GM12878 (cell line): Measurements from ENCODE around the gene SORBS2.

Experiments used
- CUX1 ChIP-seq: IDR thresholded peaks from 2 replicates; pipeline ENCODE4 v1.6.1; 2012; ENCODE audit warnings: improper control_type of control experiment, low read depth, low read length; ENCODE audit not compliant: insufficient replicate concordance
- E2F4 ChIP-seq: IDR thresholded peaks from 2 replicates; pipeline ENCODE4 v1.6.1; 2012; ENCODE audit warnings: low read depth, low read length, improper control_type of control experiment
- IRF4 ChIP-seq: IDR thresholded peaks from 2 replicates; pipeline ENCODE4 v1.6.1; 2011; ENCODE audit warnings: low read depth, low read length
- MAX ChIP-seq: IDR thresholded peaks from 2 replicates; pipeline ENCODE4 v1.6.1; 2012; ENCODE audit warnings: low read depth, low read length, improper control_type of control experiment
- POLR2AphosphoS5 ChIP-seq: IDR thresholded peaks from 2 replicates; pipeline ENCODE4 v1.6.1; 2011; ENCODE audit warnings: mild to moderate bottlenecking, low read length, inconsistent platforms
- SRF ChIP-seq, 2 experiments: IDR thresholded peaks; 2 replicates each; pipeline ENCODE4 v1.6.1; 2011; ENCODE audit warnings: low read depth in 2 of 2, low read length in 2 of 2, mild to moderate bottlenecking in 1 of 2, moderate library complexity in 1 of 2

DNA sequence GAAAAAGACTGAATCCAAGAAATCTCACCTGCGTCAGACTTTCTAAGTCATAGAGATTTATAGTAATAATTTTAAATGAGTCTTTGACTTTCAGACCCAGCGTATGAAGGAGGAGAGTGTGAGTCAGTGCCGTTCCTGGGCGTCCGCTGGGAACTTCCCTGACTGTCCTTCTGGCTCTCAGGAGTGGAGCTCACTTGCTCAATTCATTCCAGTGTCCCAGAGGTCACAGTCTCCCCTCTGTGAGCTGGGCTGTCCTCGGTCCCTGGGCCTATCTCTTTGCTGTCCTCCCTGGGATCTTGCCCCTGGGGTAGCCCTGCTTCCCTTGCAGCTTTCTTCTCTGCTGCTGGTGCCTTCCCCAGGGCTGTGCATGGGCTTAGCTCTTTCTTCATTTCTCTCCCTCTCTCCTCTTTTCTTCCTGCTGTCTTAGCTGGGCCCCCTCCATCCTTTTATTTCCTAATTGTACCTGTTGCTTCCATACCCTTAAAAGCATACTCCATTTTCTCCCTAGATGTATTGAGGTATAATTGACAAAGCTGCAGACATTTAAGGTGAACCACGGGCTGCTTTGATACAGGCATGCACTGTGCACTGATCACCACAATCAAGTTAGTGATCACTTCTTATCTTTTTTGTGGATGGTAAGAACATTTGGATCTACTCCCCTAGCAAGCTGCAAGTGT is 11.6 kb downstream of the SORBS2 start:
- no peak for TF ChIP-seq IRF4
- no peak for TF ChIP-seq CUX1
- TF ChIP-seq POLR2AphosphoS5: no peak
- no peak for TF ChIP-seq MAX
- TF ChIP-seq SRF (IDR thresholded peaks at IDR 0.05; ENCODE audit: low read depth in 2 of 2, low read length in 2 of 2): no peak
- no peak for TF ChIP-seq E2F4
